ENCODE data around the gene PTPRT. TPM values are rescaled to one million over a fixed set of nuclear protein-coding genes. Genes with fewer than 3 reads are reported as not detected.

PTPRT gene
- total and polyA plus RNA-seq, 11 donors = 0.04 to 2.5 (median 0.25) TPM; not detected in 2

DNA sequence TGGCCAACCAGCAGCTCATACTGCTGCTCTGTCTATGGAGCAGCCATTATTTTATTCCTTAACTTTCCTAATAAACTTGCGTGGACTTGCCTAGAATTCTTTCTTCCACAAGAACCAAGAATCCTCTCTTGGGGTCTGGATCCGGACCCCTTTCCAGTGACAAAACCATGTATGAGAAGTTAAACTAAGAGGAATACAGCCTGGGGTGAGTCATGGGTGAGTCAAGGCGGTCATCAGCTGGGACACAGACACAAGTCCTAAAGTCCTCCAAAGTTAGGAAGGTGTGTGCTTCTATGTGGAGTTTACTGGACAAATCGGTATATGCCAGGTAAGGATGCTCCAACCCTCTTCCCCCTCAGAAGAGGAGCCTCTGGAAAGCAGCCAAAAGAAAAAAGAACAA lies 881.5 kb downstream of the PTPRT start:
- intact Hi-C loops (cut with DNase I) = no loop called here
- H3K4me3 ChIP-seq = no peak overlapping the region
- ATAC-seq (peak in 1 of 4 donors; percentile 24), DNase-seq (no peak)
- H3K4me1 ChIP-seq = no peaks in the 10 kb centered on the region
- TF ChIP-seq POLR2A (IDR thresholded peaks at IDR 0.05) = no peak
- TF ChIP-seq, protein P1, sequence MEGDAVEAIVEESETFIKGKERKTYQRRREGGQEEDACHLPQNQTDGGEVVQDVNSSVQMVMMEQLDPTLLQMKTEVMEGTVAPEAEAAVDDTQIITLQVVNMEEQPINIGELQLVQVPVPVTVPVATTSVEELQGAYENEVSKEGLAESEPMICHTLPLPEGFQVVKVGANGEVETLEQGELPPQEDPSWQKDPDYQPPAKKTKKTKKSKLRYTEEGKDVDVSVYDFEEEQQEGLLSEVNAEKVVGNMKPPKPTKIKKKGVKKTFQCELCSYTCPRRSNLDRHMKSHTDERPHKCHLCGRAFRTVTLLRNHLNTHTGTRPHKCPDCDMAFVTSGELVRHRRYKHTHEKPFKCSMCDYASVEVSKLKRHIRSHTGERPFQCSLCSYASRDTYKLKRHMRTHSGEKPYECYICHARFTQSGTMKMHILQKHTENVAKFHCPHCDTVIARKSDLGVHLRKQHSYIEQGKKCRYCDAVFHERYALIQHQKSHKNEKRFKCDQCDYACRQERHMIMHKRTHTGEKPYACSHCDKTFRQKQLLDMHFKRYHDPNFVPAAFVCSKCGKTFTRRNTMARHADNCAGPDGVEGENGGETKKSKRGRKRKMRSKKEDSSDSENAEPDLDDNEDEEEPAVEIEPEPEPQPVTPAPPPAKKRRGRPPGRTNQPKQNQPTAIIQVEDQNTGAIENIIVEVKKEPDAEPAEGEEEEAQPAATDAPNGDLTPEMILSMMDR (IDR thresholded peaks at IDR 0.05) = no peak
- 89 to 94% (median 89%) methylated on average over 4 of the region's 4 CpGs for WGBS, 4 donors
- no peaks in the 10 kb centered on the region for H3K27me3 ChIP-seq
- H3K36me3 ChIP-seq = no peaks in the 10 kb centered on the region
- no peaks in the 10 kb centered on the region for H3K9me3 ChIP-seq
- H3K27ac ChIP-seq = no peak overlapping the region

DNA sequence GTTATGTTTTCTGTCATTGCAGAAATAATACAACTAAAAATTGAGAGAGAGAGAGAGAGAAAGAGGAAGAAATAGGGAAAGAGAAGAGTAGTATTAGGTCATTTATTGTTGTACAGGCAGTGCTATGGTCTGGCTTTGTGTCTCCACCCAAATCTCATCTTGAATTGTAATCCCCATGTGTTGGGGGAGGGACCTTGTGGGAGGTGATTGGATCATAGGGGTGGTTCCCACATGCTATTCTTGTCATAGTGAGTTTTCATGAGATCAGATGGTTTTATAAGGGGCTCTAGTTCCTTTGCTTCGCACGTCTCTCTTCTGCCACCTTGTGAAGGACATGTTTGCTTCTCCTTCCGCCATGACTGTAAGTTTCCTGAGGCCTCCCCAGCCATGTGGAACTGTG lies 894.1 kb downstream of the PTPRT start:
- intact Hi-C loops (cut with DNase I) = no loop called here
- WGBS, 4 donors = 70 to 80% (median 75%) methylated on average over 3 of the region's 3 CpGs
- DNase-seq = no peak

DNA sequence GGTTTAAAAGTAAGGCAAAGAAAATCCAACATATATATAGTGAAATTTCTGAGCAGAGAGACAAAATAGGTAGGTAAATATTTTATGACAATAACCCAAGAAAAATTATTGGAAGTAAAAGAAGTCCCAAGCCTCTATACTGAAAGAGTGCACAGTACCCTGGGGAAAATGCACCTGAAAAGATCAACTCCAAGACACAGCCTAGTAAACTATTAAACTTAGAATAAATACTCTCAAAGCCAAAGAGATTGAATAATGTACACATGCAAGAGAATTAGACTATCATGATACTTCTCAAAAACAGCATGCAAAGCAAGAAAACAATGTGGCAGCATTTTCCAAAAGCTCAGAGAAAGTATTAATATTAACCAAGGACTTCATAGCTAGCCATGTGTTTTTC lies 894.7 kb downstream of the PTPRT start:
- ATAC-seq (no peak), DNase-seq (no peak)
- Histone ChIP-seq H3K36me3 (no peaks in the 10 kb centered on the region), H3K4me3 (no peak overlapping the region), H3K4me1 (no peaks in the 10 kb centered on the region), H3K27ac (no peak overlapping the region), H3K27me3 (no peaks in the 10 kb centered on the region), H3K9me3 (no peaks in the 10 kb centered on the region)
- intact Hi-C loops (cut with DNase I) = no loop called here
- TF ChIP-seq, protein P1 (IDR thresholded peaks at IDR 0.05) = no peak
- TF ChIP-seq POLR2A (IDR thresholded peaks at IDR 0.05) = no peak

More for the DNA sequence above, 894.1 kb downstream of the PTPRT start:
- no peak overlapping the region for H3K27ac ChIP-seq
- TF ChIP-seq POLR2A (IDR thresholded peaks at IDR 0.05) = no peak
- TF ChIP-seq, protein P1 (IDR thresholded peaks at IDR 0.05) = no peak
- H3K9me3 ChIP-seq = no peaks in the 10 kb centered on the region
- no peak overlapping the region for H3K4me3 ChIP-seq
- no peaks in the 10 kb centered on the region for H3K27me3 ChIP-seq
- H3K4me1 ChIP-seq = no peaks in the 10 kb centered on the region
- no peak for ATAC-seq
- no peaks in the 10 kb centered on the region for H3K36me3 ChIP-seq

DNA sequence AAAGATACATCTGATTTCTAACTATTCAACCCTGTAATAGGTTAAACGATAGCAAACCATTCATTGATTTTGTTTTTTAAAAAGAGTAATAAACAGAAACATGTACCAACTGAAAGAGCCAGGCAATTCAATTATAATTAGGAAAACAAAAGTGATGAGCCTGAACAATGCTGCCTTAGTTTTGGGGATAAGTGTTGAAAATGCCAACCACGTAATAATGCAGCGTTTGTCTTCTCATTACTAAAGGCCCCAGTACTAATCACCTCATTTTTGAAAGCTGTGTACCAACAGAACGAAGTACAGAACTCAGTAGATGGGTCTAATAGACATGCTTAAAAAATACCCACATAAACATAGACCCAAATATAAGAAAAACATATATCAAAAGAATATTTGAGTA lies 907.9 kb downstream of the PTPRT start:
- Histone ChIP-seq H3K9me3 (peaks cover 0 to 12% (median 7%) of the 10 kb centered on the region in 12 donors), H3K4me1 (no peaks in the 10 kb centered on the region), H3K4me3 (no peak overlapping the region), H3K27ac (no peak overlapping the region), H3K27me3 (no peaks in the 10 kb centered on the region), H3K36me3 (no peaks in the 10 kb centered on the region)
- intact Hi-C loops (cut with DNase I) = no loop called here
- DNase-seq (no peak), ATAC-seq (no peak)
- TF ChIP-seq POLR2A (IDR thresholded peaks at IDR 0.05) = no peak
- TF ChIP-seq, protein P1 (IDR thresholded peaks at IDR 0.05) = no peak
- whole genome bisulfite sequencing, 4 donors = 82 to 87% (median 84%) methylated on average over 4 of the region's 4 CpGs
